HG02678 (cell line): ENCODE data around the gene KRTAP19-1.

Experiments used
- ATAC-seq: cut with Tn5 transposase; IDR thresholded peaks from one replicate; pipeline ENCODE4 v1.9.1; 2021; ENCODE audit warnings: mild to moderate bottlenecking, moderate library complexity; ENCODE audit not compliant: unreplicated experiment

KRTAP19-1 gene

GRCh38 chr21:30430170-30430655, 50.0 kb downstream of the KRTAP19-1 start, which contains the start of gene KRTAP13-4:
Gene KRTAP13-4 (plus strand): TSS chr21:30430220. CDS start chr21:30430276, 56 bp downstream.
- ATAC-seq: no peak
